IMR-90 (cell line): ENCODE measurements around the gene SRPX2.

ENCODE experiments used
- BHLHE40 ChIP-seq: fragments of 150-350 bp; IDR thresholded peaks from 2 replicates; pipeline ENCODE4 v1.6.1; 2016; ENCODE audit warnings: mild to moderate bottlenecking, low read depth, low read length
- CEBPB ChIP-seq: IDR thresholded peaks from 2 replicates; pipeline ENCODE4 v1.6.1; 2012; ENCODE audit warnings: low read depth, low read length, improper control_type of control experiment
- CTCF ChIP-seq: conservative IDR thresholded peaks from 2 replicates; pipeline ENCODE4 v1.5.1; 2012; ENCODE audit warnings: mild to moderate bottlenecking, low read depth, low read length, improper control_type of control experiment
- FOS ChIP-seq: fragments of 150-350 bp; IDR thresholded peaks from 2 replicates; pipeline ENCODE4 v1.6.1; 2016; ENCODE audit warnings: low read depth, low read length
- MAFK ChIP-seq: IDR thresholded peaks from 2 replicates; pipeline ENCODE4 v1.6.1; 2012; ENCODE audit warnings: low read depth, low read length, improper control_type of control experiment
- MXI1 ChIP-seq: IDR thresholded peaks from 2 replicates; pipeline ENCODE4 v1.6.1; 2012; ENCODE audit warnings: low read depth, mild to moderate bottlenecking, low read length, moderate library complexity, borderline replicate concordance
- POLR2A ChIP-seq: IDR thresholded peaks from 2 replicates; pipeline ENCODE4 v1.6.1; 2012; ENCODE audit warnings: mild to moderate bottlenecking, low read depth, low read length
- RAD21 ChIP-seq: IDR thresholded peaks from 2 replicates; pipeline ENCODE4 v1.6.1; 2012; ENCODE audit warnings: low read length, improper control_type of control experiment
- RCOR1 ChIP-seq: IDR thresholded peaks from 2 replicates; pipeline ENCODE4 v1.6.1; 2012; ENCODE audit warnings: mild to moderate bottlenecking, low read length, improper control_type of control experiment; ENCODE audit not compliant: insufficient replicate concordance
- RFX5 ChIP-seq: IDR thresholded peaks from 2 replicates; pipeline ENCODE4 v1.8.0; 2012; ENCODE audit warnings: low read depth, mild to moderate bottlenecking, low read length, moderate library complexity
- SMC3 ChIP-seq: fragments of 150-350 bp; IDR thresholded peaks from 2 replicates; pipeline ENCODE4 v1.6.1; 2016; ENCODE audit warnings: low read depth, mild to moderate bottlenecking, antibody characterized with exemption, low read length, moderate library complexity
- USF2 ChIP-seq: fragments of 150-350 bp; IDR thresholded peaks from 2 replicates; pipeline ENCODE4 v1.6.1; 2017; ENCODE audit warnings: mild to moderate bottlenecking, antibody characterized with exemption, low read length, low read depth

GRCh38 chrX:100662170-100662569 lies 18.2 kb downstream of the SRPX2 start:
- TF ChIP-seq USF2 = no peak
- TF ChIP-seq RAD21 = no peak
- TF ChIP-seq POLR2A = no peak
- TF ChIP-seq CTCF = no peak
- TF ChIP-seq FOS = no peak
- no peak for TF ChIP-seq MXI1
- TF ChIP-seq RCOR1 = no peak
- no peak for TF ChIP-seq BHLHE40
- TF ChIP-seq SMC3 = no peak
- no peak for TF ChIP-seq MAFK
- TF ChIP-seq CEBPB = no peak
- TF ChIP-seq RFX5 = no peak
